NB4 (cell line): ENCODE data around the gene IGSF23.

Source experiments
- DNase-seq: peaks from one replicate; pipeline ENCODE4 v3.0.0; 2010; ENCODE audit warnings: low read depth
- H3K4me3 ChIP-seq: one replicate; pipeline ENCODE4 v1.5.1; 2011; ENCODE audit warnings: mild to moderate bottlenecking, low read depth, low read length, moderate library complexity
- CTCF ChIP-seq: IDR thresholded peaks from one replicate; pipeline ENCODE4 v1.5.1; 2012; ENCODE audit warnings: low read depth, low read length
- MAX ChIP-seq: IDR thresholded peaks from 2 replicates; pipeline ENCODE4 v1.6.1; 2011; ENCODE audit warnings: low read depth, low read length
- MYC ChIP-seq: IDR thresholded peaks from 2 replicates; pipeline ENCODE4 v1.6.1; 2011; ENCODE audit warnings: low read depth, low read length
- POLR2A ChIP-seq: IDR thresholded peaks from 2 replicates; pipeline ENCODE4 v1.6.1; 2011; ENCODE audit warnings: mild to moderate bottlenecking; ENCODE audit not compliant: insufficient read length; ENCODE audit errors: extremely low read depth

Gene IGSF23

GRCh38 chr19:44685877-44686276 lies 72.5 kb downstream of the IGSF23 start:
- H3K4me3 ChIP-seq = no peak overlapping the region
- DNase-seq = no peak
- no peak for TF ChIP-seq MAX
- no peak for TF ChIP-seq MYC
- TF ChIP-seq CTCF = no peak
- no peak for TF ChIP-seq POLR2A
